Measurements from ENCODE around the gene SLC5A3.

DNA sequence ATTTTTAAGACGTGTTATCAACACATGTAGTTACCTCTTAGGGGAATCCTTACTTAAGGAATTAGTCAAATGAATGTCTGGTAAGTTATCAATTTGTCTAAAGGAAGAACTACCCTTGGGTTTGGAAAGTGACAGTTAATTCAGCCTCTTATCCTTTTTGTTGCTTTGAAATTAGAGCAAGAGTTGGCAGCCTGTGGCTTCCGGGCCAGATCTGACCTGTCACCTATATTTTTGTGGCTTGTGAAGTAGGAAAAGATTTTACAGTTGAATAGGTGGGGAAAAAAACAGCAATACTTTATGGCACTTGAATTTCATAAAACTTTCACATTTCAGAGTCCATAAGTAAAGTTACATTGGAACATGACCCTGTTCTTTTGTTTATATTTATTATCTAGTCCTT is 5.5 kb downstream of the SLC5A3 start:
- no peak for TF ChIP-seq EP300 (IDR thresholded peaks at IDR 0.05)
- no peak for TF ChIP-seq POLR2A (IDR thresholded peaks at IDR 0.05)
